H54 (cell line): Measurements from ENCODE around the gene ZMAT3.
A peak's percentile ranks its signal among the peaks of the same experiment; 100 is the strongest.

Source experiments
- DNase-seq: peaks from one replicate; pipeline ENCODE4 v3.0.0; 2011; ENCODE audit warnings: low spot score, mixed read lengths; ENCODE audit not compliant: insufficient read length
- FAIRE-seq: peaks from 3 replicates; lab custom pipeline; 2011; peaks lifted over from hg19 to GRCh38; lab: Jason Lieb, UNC
- POLR2A ChIP-seq: IDR thresholded peaks from 2 replicates; pipeline ENCODE4 v1.6.1; 2011; ENCODE audit warnings: low read depth, mild to moderate bottlenecking, low read length

The ZMAT3 gene

GRCh38 chr3:179026636-179027035 is 45.0 kb downstream of the ZMAT3 start:
- FAIRE-seq (peak; percentile 27), DNase-seq (no peak)
- TF ChIP-seq POLR2A, result no peak

- DNase-seq (no peak), FAIRE-seq (peak; percentile 27)
- no peak for TF ChIP-seq POLR2A
These were observed 50.3 kb downstream of the ZMAT3 start for GRCh38 chr3:179021119-179021903.

- DNase-seq (no peak), FAIRE-seq (no peak)
- TF ChIP-seq POLR2A, result no peak
These were observed 51.5 kb downstream of the ZMAT3 start for GRCh38 chr3:179020112-179020511.

GRCh38 chr3:179018808-179019207 is 52.8 kb downstream of the ZMAT3 start:
- no peak for DNase-seq

GRCh38 chr3:179016979-179017670 is 54.5 kb downstream of the ZMAT3 start:
- no peak for DNase-seq
- FAIRE-seq, result no peak
- no peak for TF ChIP-seq POLR2A

More at GRCh38 chr3:179018808-179019207, 52.8 kb downstream of the ZMAT3 start:
- no peak for FAIRE-seq
- no peak for TF ChIP-seq POLR2A

GRCh38 chr3:179015551-179016020 is 56.0 kb downstream of the ZMAT3 start:
- no peak for TF ChIP-seq POLR2A
- peak; percentile 99 for FAIRE-seq
- DNase-seq, result peak; percentile 30

GRCh38 chr3:179005706-179006105 is 65.9 kb downstream of the ZMAT3 start:
- TF ChIP-seq POLR2A, result no peak
- FAIRE-seq (no peak), DNase-seq (no peak)

GRCh38 chr3:179005213-179005612 is 66.4 kb downstream of the ZMAT3 start:
- FAIRE-seq, result no peak
- TF ChIP-seq POLR2A, result no peak
- no peak for DNase-seq

GRCh38 chr3:179000659-179001058 is 71.0 kb downstream of the ZMAT3 start:
- DNase-seq (no peak), FAIRE-seq (no peak)
- no peak for TF ChIP-seq POLR2A

- no peak for TF ChIP-seq POLR2A
- DNase-seq (no peak), FAIRE-seq (no peak)
These were observed 71.5 kb downstream of the ZMAT3 start for GRCh38 chr3:179000144-179000543.

GRCh38 chr3:178996399-178996798 is 75.2 kb downstream of the ZMAT3 start:
- DNase-seq, result no peak
- no peak for FAIRE-seq
- no peak for TF ChIP-seq POLR2A

GRCh38 chr3:178990293-178990692 is 81.3 kb downstream of the ZMAT3 start:
- no peak for TF ChIP-seq POLR2A
- no peak for FAIRE-seq
- no peak for DNase-seq

GRCh38 chr3:178989821-178990220 is 81.8 kb downstream of the ZMAT3 start:
- DNase-seq (no peak), FAIRE-seq (no peak)
- TF ChIP-seq POLR2A, result no peak

GRCh38 chr3:178987745-178988144 is 83.9 kb downstream of the ZMAT3 start:
- no peak for FAIRE-seq
- DNase-seq, result no peak

More at GRCh38 chr3:178987745-178988144, 83.9 kb downstream of the ZMAT3 start:
- no peak for TF ChIP-seq POLR2A
